SH-SY5Y (cell line): ENCODE results near the gene ME1.

ENCODE experiments used
- GATA2 ChIP-seq: IDR thresholded peaks from 2 replicates; pipeline ENCODE4 v1.6.1; 2011; ENCODE audit warnings: mild to moderate bottlenecking, low read depth, low read length
- GATA3 ChIP-seq: IDR thresholded peaks from 2 replicates; pipeline ENCODE4 v1.6.1; 2011; ENCODE audit warnings: low read depth, mild to moderate bottlenecking, low read length, moderate library complexity

ME1 gene

DNA sequence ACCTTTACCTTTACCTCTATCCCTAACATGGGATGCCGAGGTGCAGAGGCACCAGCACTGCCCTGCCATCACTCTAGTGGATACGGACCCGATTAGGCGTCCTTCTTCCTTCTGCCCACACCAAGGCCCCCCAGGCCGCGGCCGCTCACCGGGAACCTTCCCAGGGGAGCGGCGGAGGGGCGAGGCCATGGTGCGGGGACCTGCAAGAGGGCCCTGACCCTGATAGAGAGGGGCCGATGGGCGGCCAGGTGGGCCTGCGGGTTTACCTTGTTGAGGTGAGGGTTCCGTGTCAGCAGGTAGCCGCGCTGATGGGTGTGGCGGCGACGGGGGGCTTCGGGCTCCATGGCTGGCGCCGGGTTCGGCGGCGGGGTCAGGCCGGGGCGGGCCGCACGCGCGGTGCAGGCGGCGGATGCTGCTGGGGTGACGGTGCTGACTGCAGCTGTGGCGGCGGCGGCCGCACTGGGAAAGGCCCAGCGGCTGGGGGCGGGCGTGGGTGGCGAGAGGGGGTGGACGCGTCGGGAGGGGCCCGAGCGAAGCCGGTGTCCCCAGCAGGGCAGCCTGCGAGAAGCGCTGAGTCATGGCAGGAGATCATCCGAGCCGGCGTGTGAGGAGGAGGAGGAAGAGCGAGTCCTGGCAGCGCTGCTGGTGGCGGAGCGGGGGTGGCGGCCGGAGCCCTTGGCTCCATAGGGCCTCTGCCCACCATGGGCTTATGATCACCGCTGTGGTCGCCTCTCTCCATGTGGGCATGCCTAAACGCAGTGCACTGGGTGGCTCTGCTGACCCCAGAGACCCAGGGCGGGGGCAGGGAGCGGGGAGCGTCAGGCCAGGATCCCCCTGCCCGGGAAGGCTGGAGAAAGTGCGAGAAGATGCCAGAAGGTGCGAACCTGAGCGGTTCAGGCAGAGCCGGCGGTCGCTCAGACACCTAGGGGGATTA lies at the start of gene ME1:
TSS of gene ME1 (minus strand) at position 441 of the 934 bp plus-strand sequence. CDS start at position 344, 97 bp downstream.
- no peak for TF ChIP-seq GATA3
- TF ChIP-seq GATA2, result no peak

DNA sequence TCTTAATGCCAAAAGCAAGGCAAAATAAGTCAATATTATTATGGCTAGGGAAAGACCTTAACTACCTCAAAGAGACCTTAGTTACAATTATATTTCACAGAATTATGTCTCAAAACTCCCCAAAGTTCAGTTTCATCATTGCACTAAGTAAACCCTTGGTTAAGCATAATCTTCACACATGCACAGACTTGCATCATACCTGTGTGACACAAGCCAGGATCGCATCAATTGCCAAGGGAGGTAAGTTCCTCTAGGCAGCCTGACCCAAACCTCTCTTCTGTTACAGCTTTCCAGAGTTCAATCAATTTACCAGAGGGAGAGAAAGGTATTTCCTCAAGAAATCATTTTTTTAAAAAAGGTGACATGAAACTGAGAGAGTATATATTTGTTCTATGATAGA lies 49.6 kb upstream of the ME1 start:
- no peak for TF ChIP-seq GATA3
- no peak for TF ChIP-seq GATA2

GRCh38 chr6:83479389-83479788 lies 48.5 kb upstream of the ME1 start:
- TF ChIP-seq GATA3 (no peak), GATA2 (no peak)

- TF ChIP-seq GATA2 (no peak), GATA3 (no peak)
These were observed 46.1 kb upstream of the ME1 start for GRCh38 chr6:83476971-83477370.

DNA sequence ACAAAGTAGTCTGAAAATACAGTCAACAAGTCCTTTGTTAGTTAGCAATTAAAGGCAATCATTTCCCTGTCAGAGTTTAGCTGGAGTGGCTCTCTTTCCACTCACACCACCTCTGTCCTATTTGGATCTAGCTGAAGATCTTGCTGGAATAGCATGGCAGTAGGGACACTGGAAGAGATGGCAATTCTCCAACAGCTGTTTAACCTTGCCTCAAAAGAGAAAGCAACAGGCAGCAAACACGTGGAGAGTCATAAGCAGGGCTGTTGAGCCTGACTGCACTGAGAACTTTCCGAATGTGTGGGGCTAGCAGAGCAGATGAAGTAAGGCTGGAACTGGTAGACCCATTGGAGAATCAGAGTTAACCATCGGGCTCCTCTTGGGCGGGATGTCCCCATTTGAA lies 43.5 kb upstream of the ME1 start:
- no peak for TF ChIP-seq GATA2
- TF ChIP-seq GATA3, result no peak

GRCh38 chr6:83472767-83473166 lies 41.9 kb upstream of the ME1 start:
- TF ChIP-seq GATA2 (no peak), GATA3 (no peak)

GRCh38 chr6:83470587-83470986 lies 39.7 kb upstream of the ME1 start:
- TF ChIP-seq GATA3 (no peak), GATA2 (no peak)

DNA sequence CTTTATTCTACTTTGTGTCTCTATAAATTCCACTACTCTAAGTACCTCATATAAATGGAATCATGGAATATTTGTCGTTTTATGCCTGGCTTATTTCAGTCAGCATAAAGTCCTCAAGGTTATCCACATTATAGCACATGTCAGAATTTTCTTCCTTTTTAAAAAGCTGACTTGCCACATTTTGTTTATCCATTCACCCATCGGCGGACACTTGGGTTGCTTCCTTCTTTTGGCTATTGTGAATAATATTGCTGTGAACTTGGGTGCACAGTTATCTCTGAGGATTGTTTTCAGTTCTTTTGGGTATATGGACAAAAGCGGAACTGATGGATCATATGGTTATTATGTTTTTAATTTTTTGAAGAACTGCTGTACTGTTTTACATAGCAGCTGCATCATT lies 39.1 kb upstream of the ME1 start:
- TF ChIP-seq GATA3 (no peak), GATA2 (no peak)

- TF ChIP-seq GATA3, result no peak
- TF ChIP-seq GATA2, result no peak
These were observed 36.8 kb upstream of the ME1 start for GRCh38 chr6:83467620-83468036.

- no peak for TF ChIP-seq GATA2
- no peak for TF ChIP-seq GATA3
These were observed 35.5 kb upstream of the ME1 start for GRCh38 chr6:83466328-83466727.

DNA sequence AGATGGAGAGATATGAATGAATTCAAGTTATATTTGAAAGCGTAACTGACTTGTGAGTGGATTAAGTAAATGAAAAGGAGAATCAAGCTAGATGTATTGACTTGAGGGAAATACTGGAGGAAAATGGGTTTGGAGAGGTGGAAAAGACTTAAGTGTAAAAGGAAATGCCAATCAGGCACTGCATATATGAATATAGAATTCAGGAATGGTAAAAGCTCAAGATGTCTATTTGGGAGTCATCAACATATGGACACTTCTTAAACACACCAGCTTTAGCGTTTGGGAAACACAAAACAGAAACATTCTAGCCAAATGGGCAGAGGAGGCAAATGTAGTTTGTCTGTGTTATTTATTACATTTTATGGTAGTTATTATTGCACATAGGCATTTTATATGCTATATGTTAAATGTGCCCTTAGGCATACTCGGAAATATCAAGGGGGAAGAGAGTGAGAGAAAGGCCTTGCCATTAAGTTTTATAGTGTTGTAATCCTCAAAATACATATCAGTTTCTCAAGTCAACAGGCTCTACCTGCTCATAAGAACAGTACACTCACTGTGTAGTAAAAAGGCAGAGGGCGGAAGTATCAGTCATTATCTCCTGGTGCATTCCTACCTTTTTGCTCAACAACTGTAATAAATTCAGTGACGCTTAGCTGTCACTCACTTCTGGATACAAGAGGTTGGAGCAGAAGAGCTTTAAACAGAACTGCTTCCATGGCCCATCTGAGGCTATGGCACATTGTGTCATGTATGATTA lies 33.7 kb upstream of the ME1 start:
- TF ChIP-seq GATA3 (no peak), GATA2 (no peak)

- no peak for TF ChIP-seq GATA3
- no peak for TF ChIP-seq GATA2
These were observed 33.0 kb upstream of the ME1 start for GRCh38 chr6:83463886-83464285.

DNA sequence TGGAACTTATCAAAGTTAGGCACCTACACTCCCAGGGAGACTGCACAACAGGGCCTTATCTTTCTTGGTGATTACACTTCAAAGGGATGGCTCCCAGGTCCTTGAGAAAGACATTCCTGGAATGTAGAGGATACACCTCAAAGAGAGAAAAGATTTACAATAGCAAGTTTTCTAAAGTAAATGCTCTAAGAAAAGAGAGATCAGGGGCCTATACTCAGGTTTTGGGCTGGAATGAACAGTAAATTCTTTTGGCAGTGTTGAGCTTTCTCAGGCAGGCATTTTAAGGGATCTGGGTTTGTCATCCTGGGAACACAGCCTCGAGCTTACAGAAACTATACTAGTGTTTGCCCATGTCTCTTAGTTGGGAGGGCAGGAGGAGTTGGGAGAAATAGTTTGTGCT lies 31.7 kb upstream of the ME1 start:
- TF ChIP-seq GATA2, result no peak
- TF ChIP-seq GATA3, result no peak

DNA sequence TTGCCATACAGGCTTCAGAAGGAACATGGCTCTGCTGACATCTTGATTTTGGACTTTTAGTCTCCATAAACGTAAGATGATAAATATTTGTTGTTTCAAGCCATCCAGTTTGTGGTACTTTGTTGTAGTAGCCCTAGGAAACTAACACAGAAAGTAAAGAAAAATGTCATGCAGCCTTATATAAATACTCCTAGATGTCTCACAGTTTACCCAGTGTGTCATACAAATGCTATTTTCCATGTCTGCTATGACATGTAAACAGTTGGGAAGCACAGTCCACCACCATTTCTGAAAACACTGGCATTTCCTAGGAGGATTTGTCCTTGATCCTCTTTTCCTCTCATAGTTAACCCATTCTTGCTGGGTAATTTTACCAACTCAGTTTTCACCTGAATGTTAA lies 30.6 kb upstream of the ME1 start:
- no peak for TF ChIP-seq GATA2
- no peak for TF ChIP-seq GATA3

- TF ChIP-seq GATA2 (no peak), GATA3 (no peak)
These were observed 28.8 kb upstream of the ME1 start for GRCh38 chr6:83459663-83460062.

- TF ChIP-seq GATA2 (no peak), GATA3 (no peak)
These were observed 12.7 kb upstream of the ME1 start for GRCh38 chr6:83443516-83443915.
